OCI-LY3 (cell line): ENCODE results near the gene ARHGEF4.

Source experiments
- H2AFZ ChIP-seq: fragments of 200-600, 300-600 bp; shearing (Covaris generic); 2 replicates; pipeline ENCODE4 v1.6.0; 2014; ENCODE audit warnings: antibody characterized with exemption, low read depth, low read length
- H3K27ac ChIP-seq: fragments of 200-600, 300-600 bp; sonication (generic); 2 replicates; pipeline ENCODE4 v1.5.1; 2014; ENCODE audit warnings: mild to moderate bottlenecking, low read length, moderate library complexity, mixed read lengths
- H3K27me3 ChIP-seq: fragments of 200-600, 300-600 bp; sonication (generic); 2 replicates; pipeline ENCODE4 v1.6.1; 2014; ENCODE audit warnings: low read depth, low read length, mixed read lengths
- H3K36me3 ChIP-seq: fragments of 200-600, 300-600 bp; sonication (generic); replicated peaks from 2 replicates; pipeline ENCODE3; 2014; ENCODE audit warnings: low read depth, low read length, mixed read lengths
- H3K4me1 ChIP-seq: fragments of 300-600, 200-600 bp; sonication (generic); 2 replicates; pipeline ENCODE4 v1.6.1; 2014; ENCODE audit warnings: low read length, mixed read lengths
- H3K4me2 ChIP-seq: fragments of 200-600, 300-600 bp; sonication (generic); 2 replicates; pipeline ENCODE4 v1.6.1; 2014; ENCODE audit warnings: low read length, mixed read lengths
- H3K4me3 ChIP-seq: fragments of 300-600, 200-600 bp; sonication (generic); 2 replicates; pipeline ENCODE4 v1.5.1; 2014; ENCODE audit warnings: antibody characterized with exemption, mild to moderate bottlenecking, low read length, moderate library complexity
- H3K79me2 ChIP-seq: fragments of 300-600, 200-600 bp; shearing (Covaris generic); 2 replicates; pipeline ENCODE4 v1.6.1; 2014; ENCODE audit warnings: mild to moderate bottlenecking, low read length, mixed read lengths
- H3K9ac ChIP-seq: fragments of 300-600, 200-600 bp; shearing (Covaris generic); 2 replicates; pipeline ENCODE4 v1.6.0; 2014; ENCODE audit warnings: mild to moderate bottlenecking, low read length, moderate library complexity
- H3K9me3 ChIP-seq: fragments of 200-600, 300-600 bp; shearing (Covaris generic); 2 replicates; pipeline ENCODE4 v1.6.1; 2014; ENCODE audit warnings: low read length, mixed read lengths; ENCODE audit not compliant: insufficient read depth
- H4K20me1 ChIP-seq: fragments of 200-600, 300-600 bp; sonication (generic); 2 replicates; pipeline ENCODE4 v1.6.1; 2016; ENCODE audit warnings: low read length, mixed read lengths; ENCODE audit not compliant: insufficient read depth
- EZH2phosphoT487 ChIP-seq: fragments of 200-600 bp; shearing (Covaris generic); IDR thresholded peaks from 2 replicates; pipeline ENCODE4 v1.6.1; 2018; ENCODE audit warnings: antibody characterized with exemption, mixed run types, low read depth
- TF ChIP-seq, protein P1 (sequence below): fragments of 200-600, 300-600 bp; sonication (generic); IDR thresholded peaks from 2 replicates; pipeline ENCODE4 v1.5.1; 2014; ENCODE audit warnings: antibody characterized with exemption, low read length, low read depth

Gene ARHGEF4

GRCh38 chr2:130850788-130851623, 14.3 kb downstream of the ARHGEF4 start:
- Histone ChIP-seq H3K9me3 (no peaks in the 10 kb centered on the region), H3K9ac (no peak overlapping the region), H3K27me3 (0 out of 2 replicates have a peak, but pooled peaks cover 3% of the 10 kb centered on the region), H3K4me2 (no peak overlapping the region), H3K79me2 (no peaks in the 10 kb centered on the region), H3K4me3 (no peak overlapping the region), H4K20me1 (no peaks in the 10 kb centered on the region), H3K27ac (no peak overlapping the region), H3K4me1 (no peaks in the 10 kb centered on the region), H3K36me3 (no peaks in the 10 kb centered on the region), H2AFZ (no peak overlapping the region; the same call in 1 of the 2 replicates)
- TF ChIP-seq, protein P1, sequence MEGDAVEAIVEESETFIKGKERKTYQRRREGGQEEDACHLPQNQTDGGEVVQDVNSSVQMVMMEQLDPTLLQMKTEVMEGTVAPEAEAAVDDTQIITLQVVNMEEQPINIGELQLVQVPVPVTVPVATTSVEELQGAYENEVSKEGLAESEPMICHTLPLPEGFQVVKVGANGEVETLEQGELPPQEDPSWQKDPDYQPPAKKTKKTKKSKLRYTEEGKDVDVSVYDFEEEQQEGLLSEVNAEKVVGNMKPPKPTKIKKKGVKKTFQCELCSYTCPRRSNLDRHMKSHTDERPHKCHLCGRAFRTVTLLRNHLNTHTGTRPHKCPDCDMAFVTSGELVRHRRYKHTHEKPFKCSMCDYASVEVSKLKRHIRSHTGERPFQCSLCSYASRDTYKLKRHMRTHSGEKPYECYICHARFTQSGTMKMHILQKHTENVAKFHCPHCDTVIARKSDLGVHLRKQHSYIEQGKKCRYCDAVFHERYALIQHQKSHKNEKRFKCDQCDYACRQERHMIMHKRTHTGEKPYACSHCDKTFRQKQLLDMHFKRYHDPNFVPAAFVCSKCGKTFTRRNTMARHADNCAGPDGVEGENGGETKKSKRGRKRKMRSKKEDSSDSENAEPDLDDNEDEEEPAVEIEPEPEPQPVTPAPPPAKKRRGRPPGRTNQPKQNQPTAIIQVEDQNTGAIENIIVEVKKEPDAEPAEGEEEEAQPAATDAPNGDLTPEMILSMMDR, result no peak
- no peak for TF ChIP-seq EZH2phosphoT487

DNA sequence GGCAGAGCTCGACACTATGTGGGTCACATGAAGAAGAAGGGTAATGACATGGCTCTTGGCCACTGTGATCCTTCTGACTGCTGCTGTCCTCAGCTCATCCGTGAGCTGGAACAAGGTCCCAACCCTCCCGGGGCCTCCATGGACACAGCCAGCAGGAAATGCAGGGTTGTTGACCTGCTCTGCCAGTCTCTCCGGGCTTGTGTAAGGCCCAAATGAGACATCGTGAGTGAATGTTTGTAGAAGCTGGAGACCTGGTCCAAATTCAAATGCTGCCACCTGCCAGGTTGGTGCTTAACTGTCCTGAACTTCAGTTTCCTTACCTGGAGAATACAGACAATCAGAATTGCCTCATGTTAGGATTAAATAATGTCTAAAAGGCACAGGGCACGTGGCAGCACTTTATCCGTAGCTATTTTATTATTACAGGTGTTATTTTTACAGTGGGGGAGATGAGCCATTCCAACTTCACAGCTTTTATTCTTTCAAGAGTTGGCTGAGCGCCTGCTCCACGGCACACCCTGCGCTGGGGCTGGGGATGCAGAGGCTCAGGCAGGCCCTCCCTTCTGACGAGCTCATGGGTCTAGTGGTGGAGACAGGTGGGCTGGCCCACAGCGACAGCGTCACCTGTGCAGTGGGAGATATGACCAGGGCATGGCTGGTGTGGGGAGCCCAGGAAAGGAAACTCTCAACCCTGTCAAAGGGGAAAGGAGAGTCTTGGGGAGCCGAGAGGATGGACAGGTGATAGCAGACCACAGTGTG, 15.1 kb downstream of the ARHGEF4 start:
- 0 out of 2 replicates have a peak, but pooled peaks cover 3% of the 10 kb centered on the region for H3K27me3 ChIP-seq
- H3K4me2 ChIP-seq, result no peak overlapping the region
- no peak overlapping the region; the same call in 1 of the 2 replicates for H2AFZ ChIP-seq
- no peak overlapping the region for H3K4me3 ChIP-seq
- H3K27ac ChIP-seq, result no peak overlapping the region
- no peak overlapping the region for H3K9ac ChIP-seq
- H3K9me3 ChIP-seq, result no peaks in the 10 kb centered on the region
- H3K79me2 ChIP-seq, result no peaks in the 10 kb centered on the region
- H3K36me3 ChIP-seq, result no peaks in the 10 kb centered on the region
- no peak for TF ChIP-seq EZH2phosphoT487
- TF ChIP-seq, protein P1, result no peak
- H4K20me1 ChIP-seq, result no peaks in the 10 kb centered on the region
- no peaks in the 10 kb centered on the region for H3K4me1 ChIP-seq

DNA sequence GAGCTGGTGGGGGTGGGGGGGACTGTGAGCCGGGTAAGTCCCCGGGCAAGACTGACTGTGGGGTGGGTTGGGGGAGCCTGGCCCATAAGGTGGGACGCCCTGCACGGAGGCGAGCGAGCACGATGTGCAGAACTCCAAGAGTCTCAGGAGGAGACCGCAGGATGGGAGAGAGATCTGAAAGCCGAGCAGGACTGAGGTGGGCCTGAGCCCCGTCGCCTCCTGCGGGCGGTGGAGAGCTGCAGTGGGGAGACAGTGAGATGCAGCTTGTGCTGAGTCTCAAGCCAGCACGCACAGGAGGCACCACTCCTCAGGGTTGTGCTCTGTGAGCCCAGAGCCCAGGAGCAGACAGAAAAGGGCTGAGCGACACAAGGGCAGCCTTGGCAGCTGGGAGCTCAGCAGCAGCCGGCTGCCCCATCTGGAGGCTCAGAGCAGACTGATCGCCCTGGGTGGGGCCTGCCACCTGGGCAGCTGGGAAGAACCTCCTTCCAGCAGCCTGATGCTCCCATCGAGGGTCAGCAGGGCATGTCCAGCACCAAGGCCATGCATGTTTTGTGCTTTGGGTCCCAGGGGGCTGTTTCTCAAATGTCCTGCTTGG, 15.9 kb downstream of the ARHGEF4 start:
- no peaks in the 10 kb centered on the region for H4K20me1 ChIP-seq
- no peaks in the 10 kb centered on the region for H3K36me3 ChIP-seq
- no peak overlapping the region for H3K9ac ChIP-seq
- no peaks in the 10 kb centered on the region for H3K79me2 ChIP-seq
- H3K4me1 ChIP-seq, result no peaks in the 10 kb centered on the region
- no peak for TF ChIP-seq EZH2phosphoT487
- TF ChIP-seq, protein P1, result no peak
- H2AFZ ChIP-seq, result no peak overlapping the region
- H3K4me3 ChIP-seq, result no peak overlapping the region
- H3K27ac ChIP-seq, result no peak overlapping the region
- H3K4me2 ChIP-seq, result no peak overlapping the region
- no peaks in the 10 kb centered on the region for H3K9me3 ChIP-seq
- 0 out of 2 replicates have a peak, but pooled peaks cover 3% of the 10 kb centered on the region for H3K27me3 ChIP-seq

DNA sequence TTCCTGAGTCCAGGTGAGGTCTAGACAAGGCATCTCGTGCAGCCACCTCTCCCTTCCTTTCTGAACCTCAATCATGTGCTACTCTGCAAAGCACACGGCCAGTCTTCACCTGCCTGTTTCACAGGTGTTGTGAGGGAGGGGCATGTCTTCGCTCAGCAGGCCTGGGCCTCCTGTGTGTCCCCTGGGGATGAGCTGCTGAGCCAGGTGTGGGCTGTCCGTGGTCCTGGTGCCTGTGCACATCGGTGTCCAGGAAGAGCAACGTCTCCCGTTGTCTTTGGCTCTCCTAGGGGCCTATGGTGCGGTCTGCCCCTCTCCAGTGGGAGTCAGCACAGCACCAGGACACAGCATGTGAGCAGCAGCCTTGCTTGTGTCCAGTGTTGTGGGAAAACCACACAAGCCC, 16.7 kb downstream of the ARHGEF4 start:
- Histone ChIP-seq H3K4me3 (no peak overlapping the region), H3K36me3 (no peaks in the 10 kb centered on the region), H3K27me3 (0 out of 2 replicates have a peak, but pooled peaks cover 3% of the 10 kb centered on the region), H3K27ac (no peak overlapping the region), H3K4me1 (no peaks in the 10 kb centered on the region), H3K79me2 (no peaks in the 10 kb centered on the region), H2AFZ (no peak overlapping the region), H3K9ac (no peak overlapping the region), H3K9me3 (no peaks in the 10 kb centered on the region), H4K20me1 (no peaks in the 10 kb centered on the region), H3K4me2 (no peak overlapping the region)
- no peak for TF ChIP-seq EZH2phosphoT487
- TF ChIP-seq, protein P1, result no peak
